Activated CD4-positive, alpha-beta T cell treated with anti-CD3 and anti-CD28 coated beads, Interleukin-2, amount 10 ng/mL, durations not matched to agents 24 days and 14 days (primary cell): ENCODE results near the gene RPTOR. TPM values are rescaled to one million over a fixed set of nuclear protein-coding genes. Genes with fewer than 3 reads are reported as not detected.
"Not testable (repeated sequence)": the region's sequence is repeated elsewhere in the genome, so short reads cannot be mapped to it uniquely, and the experiment has no call there.

Experiments
- DNase-seq: peaks from one replicate; pipeline ENCODE4 v3.0.0; 2022
- H3K27ac Mint-ChIP-seq: one replicate; pipeline ENCODE4 v1.8.0; 2022; ENCODE audit warnings: mild to moderate bottlenecking, mixed read lengths
- H3K27me3 Mint-ChIP-seq: one replicate; pipeline ENCODE4 v1.8.0; 2022; ENCODE audit warnings: mixed read lengths
- H3K36me3 Mint-ChIP-seq: one replicate; pipeline ENCODE4 v1.8.0; 2022; ENCODE audit warnings: low read depth, mild to moderate bottlenecking, mixed read lengths
- H3K4me1 Mint-ChIP-seq: one replicate; pipeline ENCODE4 v1.8.0; 2021; ENCODE audit warnings: mixed read lengths
- H3K4me3 Mint-ChIP-seq: one replicate; pipeline ENCODE4 v1.8.0; 2022; ENCODE audit warnings: mild to moderate bottlenecking, moderate library complexity, mixed read lengths
- H3K9me3 Mint-ChIP-seq: one replicate; pipeline ENCODE4 v1.8.0; 2021; ENCODE audit warnings: mixed read lengths
- intact Hi-C: fragments of 100-400 bp; cut with micrococcal nuclease; formaldehyde crosslinking; loops from one replicate; pipeline ENCODE4 v1.15.1; 2023
- total RNA-seq: library from RNA; stranded (reverse); gene quantifications from 2 replicates; pipeline ENCODE4 v1.2.3, GENCODE V29; 2022

Gene RPTOR
- total RNA-seq: 67.2 and 68.2 TPM in 2 replicates

- no peaks in the 10 kb centered on the region for H3K9me3 Mint-ChIP-seq
- peaks cover 10% of the 10 kb centered on the region for H3K36me3 Mint-ChIP-seq
- H3K4me1 Mint-ChIP-seq: peaks cover 17% of the 10 kb centered on the region
- DNase-seq: peak; percentile 97
- intact Hi-C loops: loop anchor here (5.0 kb wide), 1 partner anchor 68 kb away; the partner anchor contains the start of gene NPTX1
- H3K4me3 Mint-ChIP-seq: peak within 1 kb of the TSS; percentile 97
- H3K27ac Mint-ChIP-seq: peak within 1 kb of the TSS; percentile 96
- H3K27me3 Mint-ChIP-seq: peaks cover 5% of the 10 kb centered on the region
These were observed at the start of gene RPTOR for GRCh38 chr17:80544655-80545498. Gene RPTOR, plus strand, starts transcription at chr17:80544838. Its CDS starts 792 bp downstream, at chr17:80545630.

GRCh38 chr17:80497726-80498241, 46.9 kb upstream of the RPTOR start:
- no peaks in the 10 kb centered on the region for H3K9me3 Mint-ChIP-seq
- H3K27me3 Mint-ChIP-seq: peaks cover 12% of the 10 kb centered on the region
- H3K4me1 Mint-ChIP-seq: peaks cover 4% of the 10 kb centered on the region
- no peak overlapping the region for H3K27ac Mint-ChIP-seq
- DNase-seq: no peak
- no peak overlapping the region for H3K4me3 Mint-ChIP-seq
- intact Hi-C loops: no loop called here
- no peaks in the 10 kb centered on the region for H3K36me3 Mint-ChIP-seq

GRCh38 chr17:80498242-80498919, 46.3 kb upstream of the RPTOR start:
- H3K4me1 Mint-ChIP-seq: peaks cover 4% of the 10 kb centered on the region
- no peak for DNase-seq
- H3K27me3 Mint-ChIP-seq: peaks cover 12% of the 10 kb centered on the region
- H3K4me3 Mint-ChIP-seq: no peak overlapping the region
- H3K9me3 Mint-ChIP-seq: no peaks in the 10 kb centered on the region
- intact Hi-C loops: no loop called here
- H3K27ac Mint-ChIP-seq: no peak overlapping the region
- no peaks in the 10 kb centered on the region for H3K36me3 Mint-ChIP-seq

GRCh38 chr17:80498920-80499410, 45.7 kb upstream of the RPTOR start:
- DNase-seq: no peak
- Mint-ChIP-seq H3K36me3 (no peaks in the 10 kb centered on the region), H3K27me3 (peaks cover 16% of the 10 kb centered on the region), H3K4me3 (no peak overlapping the region), H3K4me1 (peaks cover 4% of the 10 kb centered on the region), H3K9me3 (no peaks in the 10 kb centered on the region), H3K27ac (no peak overlapping the region)
- intact Hi-C loops: no loop called here

- Mint-ChIP-seq H3K4me3 (no peak overlapping the region), H3K4me1 (peaks cover 4% of the 10 kb centered on the region)
These were observed 45.1 kb upstream of the RPTOR start for GRCh38 chr17:80499560-80499959.

GRCh38 chr17:80499961-80500665, 44.5 kb upstream of the RPTOR start:
- Mint-ChIP-seq H3K9me3 (no peaks in the 10 kb centered on the region), H3K4me3 (no peak overlapping the region), H3K4me1 (peaks cover 4% of the 10 kb centered on the region), H3K27ac (no peak overlapping the region), H3K36me3 (no peaks in the 10 kb centered on the region), H3K27me3 (peaks cover 22% of the 10 kb centered on the region)
- no peak for DNase-seq
- intact Hi-C loops: no loop called here

More at GRCh38 chr17:80499560-80499959, 45.1 kb upstream of the RPTOR start:
- peaks cover 20% of the 10 kb centered on the region for H3K27me3 Mint-ChIP-seq
- no peaks in the 10 kb centered on the region for H3K9me3 Mint-ChIP-seq
- H3K27ac Mint-ChIP-seq: no peak overlapping the region
- no peak for DNase-seq
- H3K36me3 Mint-ChIP-seq: no peaks in the 10 kb centered on the region
- intact Hi-C loops: no loop called here

GRCh38 chr17:80501741-80502577, 42.7 kb upstream of the RPTOR start:
- no peak overlapping the region for H3K4me3 Mint-ChIP-seq
- intact Hi-C loops: no loop called here
- no peak overlapping the region for H3K27ac Mint-ChIP-seq
- H3K9me3 Mint-ChIP-seq: no peaks in the 10 kb centered on the region
- no peak for DNase-seq
- peaks cover 4% of the 10 kb centered on the region for H3K4me1 Mint-ChIP-seq
- H3K36me3 Mint-ChIP-seq: no peaks in the 10 kb centered on the region
- H3K27me3 Mint-ChIP-seq: peaks cover 16% of the 10 kb centered on the region

GRCh38 chr17:80502578-80502877, 42.1 kb upstream of the RPTOR start:
- intact Hi-C loops: no loop called here
- no peak overlapping the region for H3K4me3 Mint-ChIP-seq
- H3K27me3 Mint-ChIP-seq: peaks cover 16% of the 10 kb centered on the region
- H3K27ac Mint-ChIP-seq: no peak overlapping the region
- DNase-seq: no peak
- no peaks in the 10 kb centered on the region for H3K36me3 Mint-ChIP-seq
- no peaks in the 10 kb centered on the region for H3K9me3 Mint-ChIP-seq
- H3K4me1 Mint-ChIP-seq: peaks cover 4% of the 10 kb centered on the region

GRCh38 chr17:80503031-80503430, 41.6 kb upstream of the RPTOR start:
- intact Hi-C loops: no loop called here
- Mint-ChIP-seq H3K27me3 (peaks cover 16% of the 10 kb centered on the region), H3K4me3 (no peak overlapping the region), H3K4me1 (peaks cover 1% of the 10 kb centered on the region), H3K36me3 (no peaks in the 10 kb centered on the region), H3K27ac (no peak overlapping the region), H3K9me3 (no peaks in the 10 kb centered on the region)
- no peak for DNase-seq

GRCh38 chr17:80503921-80504320, 40.7 kb upstream of the RPTOR start:
- H3K36me3 Mint-ChIP-seq: no peaks in the 10 kb centered on the region
- no peak overlapping the region for H3K27ac Mint-ChIP-seq
- peaks cover 1% of the 10 kb centered on the region for H3K4me1 Mint-ChIP-seq
- intact Hi-C loops: no loop called here
- H3K4me3 Mint-ChIP-seq: no peak overlapping the region
- H3K27me3 Mint-ChIP-seq: peaks cover 16% of the 10 kb centered on the region
- H3K9me3 Mint-ChIP-seq: no peaks in the 10 kb centered on the region
- DNase-seq: no peak

- H3K4me1 Mint-ChIP-seq: peaks cover 1% of the 10 kb centered on the region
- no peaks in the 10 kb centered on the region for H3K36me3 Mint-ChIP-seq
- H3K27me3 Mint-ChIP-seq: peaks cover 13% of the 10 kb centered on the region
- DNase-seq: no peak
- H3K9me3 Mint-ChIP-seq: no peaks in the 10 kb centered on the region
- H3K4me3 Mint-ChIP-seq: no peak overlapping the region
- intact Hi-C loops: no loop called here
- H3K27ac Mint-ChIP-seq: no peak overlapping the region
These were observed 39.8 kb upstream of the RPTOR start for GRCh38 chr17:80504686-80505413.

- H3K36me3 Mint-ChIP-seq, H3K27ac Mint-ChIP-seq, intact Hi-C loops, DNase-seq, H3K9me3 Mint-ChIP-seq, H3K4me3 Mint-ChIP-seq, H3K4me1 Mint-ChIP-seq: not testable (repeated sequence)
- H3K27me3 Mint-ChIP-seq: peaks cover 12% of the 10 kb centered on the region
These were observed 37.5 kb upstream of the RPTOR start for GRCh38 chr17:80507177-80507576.
